A549 (cell line): ENCODE measurements around the gene AQP6.

ENCODE experiments used
- BHLHE40 ChIP-seq: IDR thresholded peaks from 2 replicates; pipeline ENCODE4 v1.6.1; 2012; ENCODE audit warnings: low read depth, low read length, inconsistent platforms
- CTCF ChIP-seq: fragments of >200 bp; sonication (Bioruptor Twin); formaldehyde crosslinking; IDR thresholded peaks from 3 replicates; pipeline ENCODE4 v1.5.1; 2016
- EP300 ChIP-seq, 2 experiments: fragments of >200 bp; sonication (Bioruptor Twin); formaldehyde crosslinking; IDR thresholded peaks; 2 replicates in 1 of 2; 3 replicates in 1 of 2; pipeline ENCODE4 v1.6.1; 2016 to 2017
- MAX ChIP-seq: IDR thresholded peaks from 2 replicates; pipeline ENCODE4 v1.6.1; 2012
- NR3C1 ChIP-seq: fragments of >200 bp; sonication (Bioruptor Twin); formaldehyde crosslinking; IDR thresholded peaks from 3 replicates; pipeline ENCODE4 v1.6.1; 2017
- POLR2A ChIP-seq: IDR thresholded peaks from 2 replicates; pipeline ENCODE4 v1.6.1; 2012; ENCODE audit warnings: mild to moderate bottlenecking, low read length
- ZSCAN20 ChIP-seq: fragments of 250-450 bp; sonication (Bioruptor Pico); IDR thresholded peaks from 2 replicates; pipeline ENCODE4 v1.8.0; 2022; ENCODE audit warnings: mild to moderate bottlenecking, moderate library complexity

GRCh38 chr12:49952391-49953055 is 20.2 kb upstream of the AQP6 start:
- TF ChIP-seq CTCF, result no peak
- TF ChIP-seq MAX, result no peak
- TF ChIP-seq POLR2A, result no peak
- TF ChIP-seq BHLHE40, result no peak
- no peak for TF ChIP-seq NR3C1
- no peak for TF ChIP-seq ZSCAN20 (CRISPR knock-in tag)
- TF ChIP-seq EP300 (IDR thresholded peaks at IDR 0.05), result no peak
